ENCODE results near the gene CFAP77.
"Not testable (repeated sequence)": the region's sequence is repeated elsewhere in the genome, so short reads cannot be mapped to it uniquely, and the experiment has no call there.

The CFAP77 gene

GRCh38 chr9:132409828-132410528 lies at the start of gene CFAP77:
CFAP77 (plus strand) TSS chr9:132410211; CDS start chr9:132410272, 61 bp downstream.
- Mint-ChIP-seq H3K27ac (no peak within 1 kb of the TSS), H3K9me3 (no peaks in the 10 kb centered on the region), H3K27me3 (peaks cover 56% of the 10 kb centered on the region), H3K4me1 (ENCODE audit: low read depth) (peaks cover 34% of the 10 kb centered on the region), H3K4me3 (peak within 1 kb of the TSS; percentile 53), H3K36me3 (ENCODE audit: low read depth) (peaks cover 7% of the 10 kb centered on the region)
- intact Hi-C loops (cut with micrococcal nuclease) = loop anchor here (2.0 kb wide), 1 partner anchor 391 kb away; no protein-coding TSS in a partner anchor

- H3K27me3 Mint-ChIP-seq = no peaks in the 10 kb centered on the region
- intact Hi-C loops (cut with micrococcal nuclease) = no loop called here
- H3K9me3 Mint-ChIP-seq = no peaks in the 10 kb centered on the region
- no peak overlapping the region for H3K27ac Mint-ChIP-seq
- no peak overlapping the region for H3K4me3 Mint-ChIP-seq
- no peaks in the 10 kb centered on the region for H3K36me3 Mint-ChIP-seq (ENCODE audit: low read depth)
- H3K4me1 Mint-ChIP-seq (ENCODE audit: low read depth) = peaks cover 20% of the 10 kb centered on the region
These were observed 45.9 kb upstream of the CFAP77 start for GRCh38 chr9:132364068-132364467.

GRCh38 chr9:132365986-132366385 lies 44.0 kb upstream of the CFAP77 start:
- intact Hi-C loops (cut with micrococcal nuclease) = no loop called here
- Mint-ChIP-seq H3K27ac (peak overlapping the region; percentile 60), H3K9me3 (no peaks in the 10 kb centered on the region), H3K4me1 (ENCODE audit: low read depth) (peaks cover 31% of the 10 kb centered on the region), H3K36me3 (ENCODE audit: low read depth) (no peaks in the 10 kb centered on the region), H3K27me3 (no peaks in the 10 kb centered on the region), H3K4me3 (no peak overlapping the region)

- Mint-ChIP-seq H3K4me3 (no peak overlapping the region), H3K9me3 (no peaks in the 10 kb centered on the region), H3K4me1 (ENCODE audit: low read depth) (peaks cover 35% of the 10 kb centered on the region), H3K36me3 (ENCODE audit: low read depth) (no peaks in the 10 kb centered on the region), H3K27ac (peak overlapping the region; percentile 60), H3K27me3 (no peaks in the 10 kb centered on the region)
- intact Hi-C loops (cut with micrococcal nuclease) = no loop called here
These were observed 43.5 kb upstream of the CFAP77 start for GRCh38 chr9:132366481-132366880.

GRCh38 chr9:132367613-132368313 lies 42.2 kb upstream of the CFAP77 start:
- Mint-ChIP-seq H3K4me3 (no peak overlapping the region), H3K9me3 (no peaks in the 10 kb centered on the region), H3K27ac (no peak overlapping the region), H3K27me3 (no peaks in the 10 kb centered on the region), H3K36me3 (ENCODE audit: low read depth) (no peaks in the 10 kb centered on the region), H3K4me1 (ENCODE audit: low read depth) (peaks cover 48% of the 10 kb centered on the region)
- intact Hi-C loops (cut with micrococcal nuclease) = no loop called here

- H3K4me3 Mint-ChIP-seq = no peak overlapping the region
- H3K27me3 Mint-ChIP-seq = no peaks in the 10 kb centered on the region
- H3K4me1 Mint-ChIP-seq (ENCODE audit: low read depth) = peaks cover 61% of the 10 kb centered on the region
- no peak overlapping the region for H3K27ac Mint-ChIP-seq
- intact Hi-C loops (cut with micrococcal nuclease) = no loop called here
- H3K36me3 Mint-ChIP-seq (ENCODE audit: low read depth) = peaks cover 3% of the 10 kb centered on the region
- H3K9me3 Mint-ChIP-seq = no peaks in the 10 kb centered on the region
These were observed 40.6 kb upstream of the CFAP77 start for GRCh38 chr9:132369421-132369820.

- H3K36me3 Mint-ChIP-seq (ENCODE audit: low read depth) = peaks cover 11% of the 10 kb centered on the region
- peak overlapping the region; percentile 19 for H3K27ac Mint-ChIP-seq
- no peak overlapping the region for H3K4me3 Mint-ChIP-seq
- no peaks in the 10 kb centered on the region for H3K27me3 Mint-ChIP-seq
- intact Hi-C loops (cut with micrococcal nuclease) = no loop called here
- H3K4me1 Mint-ChIP-seq (ENCODE audit: low read depth) = peaks cover 61% of the 10 kb centered on the region
- H3K9me3 Mint-ChIP-seq = no peaks in the 10 kb centered on the region
These were observed 39.4 kb upstream of the CFAP77 start for GRCh38 chr9:132370592-132370991.

GRCh38 chr9:132372177-132373095 lies 37.6 kb upstream of the CFAP77 start:
- H3K36me3 Mint-ChIP-seq (ENCODE audit: low read depth) = peaks cover 11% of the 10 kb centered on the region
- H3K27ac Mint-ChIP-seq = peak overlapping the region; percentile 93
- H3K9me3 Mint-ChIP-seq = no peaks in the 10 kb centered on the region
- H3K4me1 Mint-ChIP-seq (ENCODE audit: low read depth) = peaks cover 51% of the 10 kb centered on the region
- H3K27me3 Mint-ChIP-seq = no peaks in the 10 kb centered on the region
- peak overlapping the region; percentile 53 for H3K4me3 Mint-ChIP-seq
- intact Hi-C loops (cut with micrococcal nuclease) = loop anchor here (1.0 kb wide), 1 partner anchor 9 kb away; no protein-coding TSS in a partner anchor

- H3K4me3 Mint-ChIP-seq; H3K27ac Mint-ChIP-seq; H3K9me3 Mint-ChIP-seq; intact Hi-C loops (cut with micrococcal nuclease); H3K27me3 Mint-ChIP-seq: not testable (repeated sequence)
- Mint-ChIP-seq H3K4me1 (ENCODE audit: low read depth) (peaks cover 37% of the 10 kb centered on the region), H3K36me3 (ENCODE audit: low read depth) (peaks cover 11% of the 10 kb centered on the region)
These were observed 32.2 kb upstream of the CFAP77 start for GRCh38 chr9:132377769-132378168.

GRCh38 chr9:132378416-132378815 lies 31.6 kb upstream of the CFAP77 start:
- Mint-ChIP-seq H3K4me1 (ENCODE audit: low read depth) (peaks cover 37% of the 10 kb centered on the region), H3K36me3 (ENCODE audit: low read depth) (peaks cover 11% of the 10 kb centered on the region)
- intact Hi-C loops (cut with micrococcal nuclease); H3K4me3 Mint-ChIP-seq; H3K9me3 Mint-ChIP-seq; H3K27ac Mint-ChIP-seq; H3K27me3 Mint-ChIP-seq: not testable (repeated sequence)

- peaks cover 35% of the 10 kb centered on the region for H3K4me1 Mint-ChIP-seq (ENCODE audit: low read depth)
- H3K36me3 Mint-ChIP-seq (ENCODE audit: low read depth) = peaks cover 33% of the 10 kb centered on the region
- no peaks in the 10 kb centered on the region for H3K27me3 Mint-ChIP-seq
- no peaks in the 10 kb centered on the region for H3K9me3 Mint-ChIP-seq
- peak overlapping the region; percentile 88 for H3K27ac Mint-ChIP-seq
- H3K4me3 Mint-ChIP-seq = peak overlapping the region; percentile 65
- intact Hi-C loops (cut with micrococcal nuclease) = no loop called here
These were observed 28.0 kb upstream of the CFAP77 start for GRCh38 chr9:132381966-132382541.

GRCh38 chr9:132383462-132383883 lies 26.5 kb upstream of the CFAP77 start:
- H3K27ac Mint-ChIP-seq = peak overlapping the region; percentile 88
- no peaks in the 10 kb centered on the region for H3K27me3 Mint-ChIP-seq
- intact Hi-C loops (cut with micrococcal nuclease) = no loop called here
- H3K9me3 Mint-ChIP-seq = no peaks in the 10 kb centered on the region
- peaks cover 47% of the 10 kb centered on the region for H3K36me3 Mint-ChIP-seq (ENCODE audit: low read depth)
- no peak overlapping the region for H3K4me3 Mint-ChIP-seq
- peaks cover 35% of the 10 kb centered on the region for H3K4me1 Mint-ChIP-seq (ENCODE audit: low read depth)

GRCh38 chr9:132384376-132384775 lies 25.6 kb upstream of the CFAP77 start:
- Mint-ChIP-seq H3K27me3 (no peaks in the 10 kb centered on the region), H3K4me3 (no peak overlapping the region), H3K36me3 (ENCODE audit: low read depth) (peaks cover 56% of the 10 kb centered on the region), H3K9me3 (no peaks in the 10 kb centered on the region), H3K27ac (no peak overlapping the region), H3K4me1 (ENCODE audit: low read depth) (peaks cover 35% of the 10 kb centered on the region)
- intact Hi-C loops (cut with micrococcal nuclease) = no loop called here
